MM.1S (cell line): ENCODE measurements around the gene DLGAP1.

Source experiments
- CTCF ChIP-seq: fragments of 300-600 bp; sonication (generic); IDR thresholded peaks from 2 replicates; pipeline ENCODE4 v1.5.1; 2016; ENCODE audit warnings: antibody characterized with exemption, low read length, mixed read lengths
- EZH2 ChIP-seq: fragments of 300-600 bp; sonication (generic); optimal IDR thresholded peaks from 2 replicates; pipeline ENCODE3; 2017; ENCODE audit warnings: low read depth, mild to moderate bottlenecking, antibody characterized with exemption, low read length, mixed read lengths

GRCh38 chr18:3541549-3542386, 913.3 kb downstream of the DLGAP1 start:
- TF ChIP-seq CTCF (no peak), EZH2 (no peak)
